ENCODE measurements around the gene RAD9A. TPM values are rescaled to one million over a fixed set of nuclear protein-coding genes. Genes with fewer than 3 reads are reported as not detected.

The RAD9A gene
- total RNA-seq, 1 donor from 2014 or later = 22.6 TPM

DNA sequence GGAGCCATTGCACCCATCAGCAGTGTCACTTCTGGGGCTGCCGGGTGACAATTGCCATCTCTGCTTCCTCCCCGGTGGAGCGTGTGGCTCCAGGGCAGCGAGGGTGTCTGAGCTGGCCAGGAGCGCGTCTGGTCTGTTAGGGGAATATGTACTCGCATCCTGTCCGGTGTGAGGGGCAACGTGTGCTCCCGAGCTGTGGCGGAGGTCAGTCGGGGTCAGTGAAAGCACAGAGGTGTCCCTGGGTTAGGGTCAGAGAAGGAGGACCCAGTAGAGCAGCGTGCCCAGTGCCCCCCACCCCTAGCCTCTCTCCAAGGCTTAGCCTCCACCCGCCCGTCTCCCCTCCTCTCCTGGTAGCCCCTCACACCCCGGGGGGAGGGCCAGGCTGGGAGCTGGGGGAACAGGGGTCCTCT is 19.9 kb upstream of the RAD9A start:
- TF ChIP-seq, protein P1, sequence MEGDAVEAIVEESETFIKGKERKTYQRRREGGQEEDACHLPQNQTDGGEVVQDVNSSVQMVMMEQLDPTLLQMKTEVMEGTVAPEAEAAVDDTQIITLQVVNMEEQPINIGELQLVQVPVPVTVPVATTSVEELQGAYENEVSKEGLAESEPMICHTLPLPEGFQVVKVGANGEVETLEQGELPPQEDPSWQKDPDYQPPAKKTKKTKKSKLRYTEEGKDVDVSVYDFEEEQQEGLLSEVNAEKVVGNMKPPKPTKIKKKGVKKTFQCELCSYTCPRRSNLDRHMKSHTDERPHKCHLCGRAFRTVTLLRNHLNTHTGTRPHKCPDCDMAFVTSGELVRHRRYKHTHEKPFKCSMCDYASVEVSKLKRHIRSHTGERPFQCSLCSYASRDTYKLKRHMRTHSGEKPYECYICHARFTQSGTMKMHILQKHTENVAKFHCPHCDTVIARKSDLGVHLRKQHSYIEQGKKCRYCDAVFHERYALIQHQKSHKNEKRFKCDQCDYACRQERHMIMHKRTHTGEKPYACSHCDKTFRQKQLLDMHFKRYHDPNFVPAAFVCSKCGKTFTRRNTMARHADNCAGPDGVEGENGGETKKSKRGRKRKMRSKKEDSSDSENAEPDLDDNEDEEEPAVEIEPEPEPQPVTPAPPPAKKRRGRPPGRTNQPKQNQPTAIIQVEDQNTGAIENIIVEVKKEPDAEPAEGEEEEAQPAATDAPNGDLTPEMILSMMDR (IDR thresholded peaks at IDR 0.05) = no peak
- H3K4me3 ChIP-seq = peak overlapping the region; percentile 97
- DNase-seq (ENCODE audit: low spot score in 2 of 2) = no peak
- no peaks in the 10 kb centered on the region for H3K9me3 ChIP-seq
- intact Hi-C loops (cut with DNase I) = loop anchor here (1.0 kb wide), 1 partner anchor 16 kb away; no protein-coding TSS in a partner anchor
- no peaks in the 10 kb centered on the region for H3K36me3 ChIP-seq
- H3K27ac ChIP-seq = peak overlapping the region; percentile 97 to 98
- peaks cover 2 to 41% of the 10 kb centered on the region in 2 donors for H3K4me1 ChIP-seq
- no peaks in the 10 kb centered on the region for H3K27me3 ChIP-seq

DNA sequence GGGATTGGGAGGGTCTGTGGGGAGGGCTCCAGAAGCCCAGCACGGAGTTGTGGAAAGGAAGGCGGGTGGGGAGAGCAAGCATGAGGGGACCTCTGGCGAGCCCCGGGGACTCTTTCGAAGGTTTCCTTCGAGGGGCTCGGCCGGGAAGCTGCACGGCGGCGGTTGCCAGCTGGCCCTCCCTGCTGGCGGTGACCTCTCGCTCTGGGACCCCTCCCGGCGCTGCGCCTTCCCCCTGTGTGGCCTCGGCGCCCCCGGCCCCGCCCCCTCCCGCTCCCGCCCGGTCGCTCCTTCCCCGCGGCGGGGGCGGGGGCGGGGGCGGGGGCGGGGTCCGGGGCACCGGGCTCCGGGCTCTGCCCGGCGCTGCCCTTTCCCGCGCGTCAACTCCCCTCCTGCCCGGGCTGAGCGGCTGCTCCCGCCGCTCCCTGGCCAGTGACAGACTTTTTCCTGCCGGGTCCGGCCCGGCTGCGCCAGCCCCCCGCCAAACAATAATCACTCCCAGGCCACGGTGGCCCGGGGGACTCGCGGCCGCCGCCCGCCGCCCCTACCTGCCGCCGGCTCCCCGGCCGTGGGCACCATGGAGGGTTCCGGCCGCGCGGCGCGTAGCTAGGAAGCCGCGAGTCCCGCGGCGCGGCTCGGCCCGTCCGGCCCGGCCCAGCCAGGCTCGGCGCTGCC is 19.3 kb upstream of the RAD9A start:
- intact Hi-C loops (cut with DNase I) = loop anchor here (1.0 kb wide), 1 partner anchor 16 kb away; no protein-coding TSS in a partner anchor

DNA sequence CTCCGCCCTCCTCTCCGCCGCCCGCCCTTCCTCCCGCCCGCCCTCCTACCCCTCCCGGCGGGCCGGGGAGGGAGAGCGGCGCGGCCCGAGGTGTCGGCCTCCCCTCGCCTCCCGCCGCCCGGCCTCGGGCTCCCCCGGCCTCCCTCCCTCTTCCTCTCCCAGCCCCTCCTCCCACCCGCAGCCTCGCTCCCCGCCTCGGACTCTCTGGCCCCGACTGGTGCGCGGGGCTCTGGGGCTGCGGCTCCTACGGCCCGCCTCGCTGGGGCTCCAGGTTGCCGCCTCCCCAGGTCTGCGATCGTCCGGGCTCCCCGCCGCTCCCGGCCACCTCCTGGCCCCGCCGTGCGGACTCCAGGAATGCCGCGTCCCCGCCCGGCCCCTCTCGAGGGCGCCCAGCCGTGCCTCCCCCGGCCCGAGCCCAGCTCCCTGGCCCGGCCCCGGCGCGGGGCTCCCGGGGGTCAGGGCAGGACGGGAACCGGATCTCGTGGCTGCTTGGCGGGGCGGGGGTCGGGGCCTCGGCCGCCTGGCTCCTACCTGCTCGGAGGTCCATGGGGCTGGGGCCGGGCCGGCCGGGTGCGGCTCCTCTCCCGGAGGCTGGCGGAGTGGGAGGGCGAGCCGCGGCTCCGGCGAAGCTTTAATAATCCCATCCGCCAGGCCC is 18.7 kb upstream of the RAD9A start, which contains the start of gene CLCF1:
TSS of gene CLCF1 (minus strand) at position 606 of the 655 bp plus-strand sequence. CDS start at position 547, 59 bp downstream.
- H3K4me1 ChIP-seq = peaks cover 0 to 34% of the 10 kb centered on the region in 2 donors
- intact Hi-C loops (cut with DNase I) = loop anchor here (1.0 kb wide), 1 partner anchor 17 kb away; no protein-coding TSS in a partner anchor
- H3K4me3 ChIP-seq = peak within 1 kb of the TSS; percentile 97
- TF ChIP-seq, protein P1 (IDR thresholded peaks at IDR 0.05) = no peak
- peak within 1 kb of the TSS; percentile 97 to 98 for H3K27ac ChIP-seq
- H3K9me3 ChIP-seq = no peaks in the 10 kb centered on the region
- H3K27me3 ChIP-seq = no peaks in the 10 kb centered on the region
- DNase-seq (ENCODE audit: low spot score in 2 of 2) = peak in 1 of 2 donors; percentile 81
- H3K36me3 ChIP-seq = no peaks in the 10 kb centered on the region

More for the DNA sequence above, 19.3 kb upstream of the RAD9A start:
- TF ChIP-seq, protein P1 (IDR thresholded peaks at IDR 0.05) = no peak
- Histone ChIP-seq H3K27ac (peak overlapping the region; percentile 97 to 98), H3K27me3 (no peaks in the 10 kb centered on the region), H3K36me3 (no peaks in the 10 kb centered on the region), H3K4me3 (peak overlapping the region; percentile 97), H3K4me1 (peaks cover 0 to 36% of the 10 kb centered on the region in 2 donors), H3K9me3 (no peaks in the 10 kb centered on the region)
- no peak for DNase-seq (ENCODE audit: low spot score in 2 of 2)

DNA sequence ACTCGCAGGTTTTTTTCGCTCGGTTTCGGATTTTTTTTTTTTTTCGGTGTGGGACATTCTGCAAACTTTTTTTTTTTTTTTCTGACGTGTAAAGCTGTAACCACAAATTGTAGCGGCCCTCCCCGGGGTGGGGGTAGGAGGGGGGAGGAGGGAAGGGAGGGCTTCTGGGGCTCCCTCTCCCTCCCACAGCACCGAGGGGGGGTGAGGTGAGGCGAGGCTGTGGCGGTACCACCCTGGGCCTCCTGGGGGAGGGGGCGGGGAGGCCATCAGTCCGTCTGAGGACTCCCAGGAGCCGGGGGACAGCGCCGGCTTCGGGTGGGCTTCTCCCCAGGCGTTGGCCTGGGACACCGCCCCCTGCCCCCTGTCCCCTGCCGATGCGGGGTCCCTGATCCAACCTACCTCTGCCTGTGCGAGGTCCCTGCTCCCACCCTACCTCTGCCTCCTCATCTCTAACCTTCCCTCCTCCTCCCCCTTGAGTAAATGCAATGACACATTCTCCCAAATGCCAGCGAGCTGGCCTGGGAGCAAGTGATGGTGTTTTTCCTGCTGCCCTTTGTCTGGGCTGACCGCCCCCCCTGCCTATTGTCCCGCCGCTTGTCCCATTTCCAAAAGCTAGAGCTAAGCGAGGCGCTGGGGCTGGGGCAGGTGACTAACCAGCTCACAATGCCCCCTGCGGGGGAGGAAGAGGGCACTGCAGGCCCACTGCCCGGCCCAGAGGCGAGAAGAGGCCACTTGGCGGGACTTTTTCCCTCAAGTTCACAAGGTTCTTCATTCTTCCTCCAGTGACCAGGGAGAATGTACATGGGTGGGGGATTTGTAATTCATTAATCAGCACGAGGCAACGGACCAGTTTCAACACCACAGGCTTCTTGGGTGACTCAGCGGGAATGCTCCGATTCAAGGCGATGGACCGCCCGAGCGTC is 17.9 kb upstream of the RAD9A start:
- peak; percentile 74 to 97 for DNase-seq (ENCODE audit: low spot score in 2 of 2)
- TF ChIP-seq, protein P1 (IDR thresholded peaks at IDR 0.05) = peak; percentile 30 to 61 (median 55)
- Histone ChIP-seq H3K4me3 (peak overlapping the region; percentile 97), H3K36me3 (no peaks in the 10 kb centered on the region), H3K9me3 (no peaks in the 10 kb centered on the region), H3K4me1 (peaks cover 0 to 34% of the 10 kb centered on the region in 2 donors), H3K27me3 (no peaks in the 10 kb centered on the region), H3K27ac (peak overlapping the region; percentile 97 to 98)
- intact Hi-C loops (cut with DNase I) = loop anchor here (1.0 kb wide), 2 partner anchors 17 to 21 kb away; partner anchors contain the start of genes POLD4 and RAD9A
